Duodenal mucosa (tissue), 2 donors: ENCODE results near the gene TGFB2.

Experiments
- H3K27ac ChIP-seq: one replicate; pipeline ENCODE4 v1.7.0; 2013; ENCODE audit warnings: low read depth, low read length
- H3K27me3 ChIP-seq, 2 donors: one replicate each; pipeline ENCODE4 v1.7.0; 2013; ENCODE audit warnings: low read length in 2 of 2, control low read depth in 1 of 2; ENCODE audit not compliant: insufficient read depth in 2 of 2, control insufficient read depth in 1 of 2
- H3K36me3 ChIP-seq, 2 donors: one replicate each; pipeline ENCODE4 v1.7.0; 2013; ENCODE audit warnings: low read length in 2 of 2, control low read depth in 1 of 2; ENCODE audit not compliant: insufficient read depth in 2 of 2, control insufficient read depth in 1 of 2
- H3K4me1 ChIP-seq, 2 donors: one replicate each; pipeline ENCODE4 v1.7.0; 2013; ENCODE audit warnings: low read length in 2 of 2, control low read depth in 1 of 2; ENCODE audit not compliant: insufficient read depth in 2 of 2, control insufficient read depth in 1 of 2
- H3K4me3 ChIP-seq, 2 donors: one replicate each; pipeline ENCODE4 v1.7.0; 2013; ENCODE audit warnings: low read length in 2 of 2, low read depth in 1 of 2
- H3K9ac ChIP-seq, 2 donors: one replicate each; pipeline ENCODE4 v1.7.0; 2013; ENCODE audit warnings: low read length in 2 of 2, low read depth in 1 of 2
- H3K9me3 ChIP-seq, 2 donors: one replicate each; pipeline ENCODE4 v1.7.0; 2013; ENCODE audit warnings: low read length in 2 of 2, control low read depth in 1 of 2; ENCODE audit not compliant: control insufficient read depth in 1 of 2

TGFB2 gene

DNA sequence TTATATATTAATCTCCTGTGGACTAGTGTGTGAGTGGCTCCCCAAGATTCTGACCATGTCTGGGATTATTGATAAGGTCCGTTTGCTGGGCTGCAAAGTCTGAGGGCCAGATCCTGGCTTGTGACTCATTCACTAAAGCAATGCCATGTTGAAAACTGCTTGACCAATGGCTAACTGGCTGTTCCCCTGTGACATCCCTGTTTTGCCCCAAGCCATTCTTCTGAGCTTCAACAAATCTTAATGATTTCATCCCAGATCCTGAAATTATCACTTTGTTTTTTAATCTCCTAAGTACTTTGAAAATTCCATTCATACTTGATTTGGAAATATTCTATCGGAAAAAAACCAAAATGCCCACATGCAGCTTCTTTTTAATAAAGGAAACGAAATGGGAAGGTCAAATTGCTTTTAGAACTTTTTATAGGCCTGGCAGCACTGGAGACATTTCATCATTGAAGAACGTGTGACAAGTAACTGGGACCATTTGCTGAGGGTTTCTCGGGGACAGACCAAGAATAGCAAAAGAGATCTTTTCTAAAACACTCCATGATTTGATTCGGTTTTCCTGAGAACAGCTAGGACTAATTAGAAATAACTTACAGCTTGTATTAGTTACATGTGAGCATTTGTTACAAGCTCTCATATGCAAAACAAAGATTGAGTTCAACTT is 121.3 kb downstream of the TGFB2 start:
- Histone ChIP-seq H3K9me3 (no peaks in the 10 kb centered on the region), H3K27ac (no peak overlapping the region), H3K9ac (no peak overlapping the region), H3K4me1 (no peaks in the 10 kb centered on the region), H3K27me3 (no peaks in the 10 kb centered on the region), H3K4me3 (no peak overlapping the region), H3K36me3 (no peaks in the 10 kb centered on the region)

DNA sequence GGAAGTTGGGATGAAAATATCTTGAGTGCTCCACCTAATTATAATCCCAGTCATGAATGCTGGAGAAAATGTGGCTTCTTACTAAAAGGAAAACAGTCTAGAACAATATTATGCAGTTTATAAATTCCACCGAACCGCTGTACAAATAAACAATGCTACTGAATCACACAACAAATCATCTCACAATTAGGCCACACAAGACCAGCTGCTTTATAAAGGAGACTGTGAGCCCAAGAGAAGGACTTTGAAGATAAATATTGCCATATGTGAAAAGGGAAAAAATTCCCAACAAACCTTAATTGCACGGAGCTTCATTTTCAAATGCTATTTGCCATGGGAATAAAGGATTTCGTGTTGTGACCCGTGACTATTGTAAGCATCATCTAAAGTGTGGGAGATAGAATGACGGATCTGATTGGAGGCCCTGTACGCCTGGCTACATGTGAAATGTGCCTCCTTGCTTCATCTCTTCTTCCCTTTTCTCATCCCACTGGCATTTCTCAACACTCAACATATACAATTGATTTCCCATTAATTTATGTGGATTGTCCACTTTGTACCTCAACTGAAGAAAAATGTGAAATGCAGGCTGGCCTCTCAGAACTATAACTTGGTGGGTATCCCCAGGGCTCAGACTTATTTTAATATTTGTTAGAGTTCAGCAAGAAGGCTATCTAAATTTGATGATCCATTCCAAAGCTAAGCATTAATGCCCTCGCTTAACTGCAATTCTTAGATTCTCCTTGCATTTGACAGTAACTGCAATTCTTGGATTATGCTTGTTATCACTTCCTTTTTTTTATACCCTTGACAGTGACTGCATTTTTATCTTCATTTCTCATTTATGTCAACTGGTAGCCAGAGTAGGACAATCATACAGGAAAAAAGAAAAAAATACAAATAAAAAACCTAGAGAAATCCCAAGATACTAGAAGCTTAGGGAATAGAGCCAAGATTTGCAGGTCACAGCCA is 122.3 kb downstream of the TGFB2 start:
- no peak overlapping the region for H3K4me3 ChIP-seq
- no peak overlapping the region for H3K27ac ChIP-seq
- no peak overlapping the region for H3K9ac ChIP-seq
- H3K4me1 ChIP-seq, result no peaks in the 10 kb centered on the region
- H3K27me3 ChIP-seq, result no peaks in the 10 kb centered on the region
- no peaks in the 10 kb centered on the region for H3K9me3 ChIP-seq
- no peaks in the 10 kb centered on the region for H3K36me3 ChIP-seq

DNA sequence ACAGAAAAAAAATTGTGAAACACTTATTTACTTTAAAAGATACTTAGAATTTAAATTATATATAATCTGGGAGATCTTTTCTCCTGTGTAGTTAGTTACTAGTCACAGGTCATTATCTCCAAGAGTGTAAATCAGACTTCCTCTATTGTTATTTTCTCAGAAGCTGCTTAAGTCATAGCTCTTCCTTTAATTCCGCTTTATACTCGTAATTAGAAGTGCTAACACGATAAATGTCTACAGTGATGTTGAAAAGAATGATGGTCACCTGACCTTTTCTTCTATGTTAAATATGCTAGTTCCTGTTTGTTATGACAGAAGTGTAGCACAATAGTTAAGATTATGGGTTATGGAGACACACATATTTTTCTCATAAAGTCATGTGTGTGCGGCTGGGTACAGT is 123.6 kb downstream of the TGFB2 start:
- H3K9ac ChIP-seq, result no peak overlapping the region
- no peak overlapping the region for H3K4me3 ChIP-seq
- no peak overlapping the region for H3K27ac ChIP-seq
- H3K36me3 ChIP-seq, result no peaks in the 10 kb centered on the region
- H3K9me3 ChIP-seq, result no peaks in the 10 kb centered on the region
- H3K27me3 ChIP-seq, result no peaks in the 10 kb centered on the region
- H3K4me1 ChIP-seq, result no peaks in the 10 kb centered on the region

DNA sequence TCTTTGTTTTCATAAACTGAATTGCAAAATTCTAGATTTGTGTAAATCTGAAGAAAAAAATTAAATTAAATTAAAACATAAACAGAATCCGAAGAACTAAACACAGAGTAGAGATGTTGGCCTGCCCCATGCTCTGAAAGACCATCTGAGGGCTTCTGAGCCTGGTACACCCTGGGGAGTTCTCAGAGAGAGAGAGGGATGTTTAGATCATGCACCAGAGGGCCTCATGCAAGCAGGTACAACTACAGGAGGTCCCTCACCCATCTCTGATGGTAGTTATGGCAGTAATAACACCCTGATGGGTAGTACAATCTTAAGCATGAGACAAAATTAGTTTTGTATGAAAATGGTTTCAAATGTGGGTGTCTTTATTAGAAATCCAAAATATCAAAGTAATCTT is 127.7 kb downstream of the TGFB2 start:
- H3K4me1 ChIP-seq, result no peaks in the 10 kb centered on the region

GRCh38 chr1:218473522-218473921 is 128.4 kb downstream of the TGFB2 start:
- Histone ChIP-seq H3K36me3 (no peaks in the 10 kb centered on the region), H3K27ac (no peak overlapping the region), H3K9ac (no peak overlapping the region), H3K27me3 (no peaks in the 10 kb centered on the region), H3K4me3 (no peak overlapping the region), H3K9me3 (no peaks in the 10 kb centered on the region), H3K4me1 (no peaks in the 10 kb centered on the region)

More for the DNA sequence above, 127.7 kb downstream of the TGFB2 start:
- Histone ChIP-seq H3K27me3 (no peaks in the 10 kb centered on the region), H3K27ac (no peak overlapping the region), H3K9me3 (no peaks in the 10 kb centered on the region), H3K36me3 (no peaks in the 10 kb centered on the region), H3K9ac (no peak overlapping the region), H3K4me3 (no peak overlapping the region)

GRCh38 chr1:218474128-218474527 is 129.0 kb downstream of the TGFB2 start:
- Histone ChIP-seq H3K27ac (no peak overlapping the region), H3K36me3 (no peaks in the 10 kb centered on the region), H3K4me3 (no peak overlapping the region), H3K9me3 (no peaks in the 10 kb centered on the region), H3K4me1 (no peaks in the 10 kb centered on the region), H3K9ac (no peak overlapping the region), H3K27me3 (no peaks in the 10 kb centered on the region)

DNA sequence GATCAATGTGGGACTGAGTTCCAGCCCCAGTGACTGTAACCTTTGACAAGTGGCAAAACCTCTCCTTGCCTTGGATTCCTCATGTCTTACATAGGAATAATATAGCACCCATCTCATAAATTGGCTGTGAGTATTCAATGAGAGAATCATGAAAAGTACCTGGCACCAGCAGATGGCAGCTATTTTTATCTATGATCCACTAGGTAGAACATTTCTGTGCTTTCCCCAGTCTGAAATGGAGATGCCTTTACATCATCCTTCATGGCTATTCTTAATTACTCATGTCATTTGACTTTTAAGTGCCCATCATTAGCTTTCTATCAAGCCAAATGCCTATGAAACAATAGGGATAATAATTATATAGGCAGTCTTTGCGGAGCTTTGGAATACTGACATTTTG is 130.1 kb downstream of the TGFB2 start:
- H3K27ac ChIP-seq, result no peak overlapping the region

GRCh38 chr1:218475699-218476098 is 130.6 kb downstream of the TGFB2 start:
- Histone ChIP-seq H3K27ac (no peak overlapping the region), H3K9me3 (no peaks in the 10 kb centered on the region), H3K36me3 (no peaks in the 10 kb centered on the region), H3K4me3 (no peak overlapping the region), H3K27me3 (no peaks in the 10 kb centered on the region), H3K4me1 (peaks cover 0 to 9% of the 10 kb centered on the region in 2 donors), H3K9ac (no peak overlapping the region)

More for the DNA sequence above, 130.1 kb downstream of the TGFB2 start:
- no peaks in the 10 kb centered on the region for H3K27me3 ChIP-seq
- no peaks in the 10 kb centered on the region for H3K9me3 ChIP-seq
- peaks cover 0 to 5% of the 10 kb centered on the region in 2 donors for H3K4me1 ChIP-seq
- H3K36me3 ChIP-seq, result no peaks in the 10 kb centered on the region
- H3K9ac ChIP-seq, result no peak overlapping the region
- H3K4me3 ChIP-seq, result no peak overlapping the region

- Histone ChIP-seq H3K4me1 (peaks cover 0 to 16% of the 10 kb centered on the region in 2 donors), H3K9ac (no peak overlapping the region), H3K36me3 (no peaks in the 10 kb centered on the region), H3K27me3 (no peaks in the 10 kb centered on the region), H3K9me3 (no peaks in the 10 kb centered on the region), H3K4me3 (no peak overlapping the region), H3K27ac (no peak overlapping the region)
These were observed 131.2 kb downstream of the TGFB2 start for GRCh38 chr1:218476385-218476784.

- H3K27me3 ChIP-seq, result no peaks in the 10 kb centered on the region
- H3K27ac ChIP-seq, result no peak overlapping the region
- no peaks in the 10 kb centered on the region for H3K9me3 ChIP-seq
These were observed 133.2 kb downstream of the TGFB2 start for GRCh38 chr1:218478336-218478735.

More at GRCh38 chr1:218478336-218478735, 133.2 kb downstream of the TGFB2 start:
- Histone ChIP-seq H3K36me3 (no peaks in the 10 kb centered on the region), H3K4me1 (peaks cover 0 to 17% of the 10 kb centered on the region in 2 donors), H3K4me3 (no peak overlapping the region), H3K9ac (no peak overlapping the region)
